Stimulated activated CD4-positive, alpha-beta T cell treated with anti-CD3 and anti-CD28 coated beads, Interleukin-12 subunit alpha, Interleukin-12 subunit beta, amount 100 ng/mL, for 48 hours (primary cell): ENCODE data around the gene USP5.

Source experiments
- DNase-seq, 3 donors: peaks; one replicate each; pipeline ENCODE4 v3.0.0-alpha.2; 2020; ENCODE audit warnings: low read depth in 2 of 3, low spot score in 1 of 3

USP5 gene

GRCh38 chr12:6851921-6852650 is at the start of gene USP5:
TSS of gene USP5 (plus strand) at chr12:6852150. CDS start at chr12:6852180, 30 bp downstream.
- DNase-seq = peak; percentile 91 to 98 (median 97)

- no peak for DNase-seq
These were observed 44.8 kb upstream of the USP5 start for GRCh38 chr12:6807170-6807569.

- no peak for DNase-seq
These were observed 42.9 kb upstream of the USP5 start for GRCh38 chr12:6809056-6809455.

GRCh38 chr12:6810758-6811157 is 41.2 kb upstream of the USP5 start:
- DNase-seq = no peak

GRCh38 chr12:6813363-6813762 is 38.6 kb upstream of the USP5 start:
- no peak for DNase-seq

- no peak for DNase-seq
These were observed 35.4 kb upstream of the USP5 start for GRCh38 chr12:6816598-6816997.

- DNase-seq = no peak
These were observed 34.9 kb upstream of the USP5 start for GRCh38 chr12:6817098-6817497.

GRCh38 chr12:6817662-6818157 is 34.2 kb upstream of the USP5 start:
- no peak for DNase-seq

- no peak for DNase-seq
These were observed 33.7 kb upstream of the USP5 start for GRCh38 chr12:6818222-6818621.

GRCh38 chr12:6818645-6819044 is 33.3 kb upstream of the USP5 start:
- no peak for DNase-seq

GRCh38 chr12:6819106-6820030 is 32.6 kb upstream of the USP5 start:
- DNase-seq = no peak

GRCh38 chr12:6820166-6820565 is 31.8 kb upstream of the USP5 start:
- DNase-seq = no peak

GRCh38 chr12:6821591-6822425 is 30.1 kb upstream of the USP5 start, which contains the start of gene GPR162:
TSS of gene GPR162 (plus strand) at chr12:6821821. CDS start at chr12:6823899, 2,078 bp downstream.
- DNase-seq = no peak

- no peak for DNase-seq
These were observed 29.4 kb upstream of the USP5 start for GRCh38 chr12:6822426-6823135.

GRCh38 chr12:6823182-6824084 is 28.5 kb upstream of the USP5 start:
- no peak for DNase-seq

GRCh38 chr12:6824085-6824775 is 27.7 kb upstream of the USP5 start:
- DNase-seq = no peak

GRCh38 chr12:6824901-6825381 is 27.0 kb upstream of the USP5 start:
- DNase-seq = no peak

GRCh38 chr12:6825398-6826124 is 26.4 kb upstream of the USP5 start:
- peak; percentile 74 to 92 (median 79) for DNase-seq
